H9 (cell line): ENCODE results near the gene SAG. TPM values are rescaled to one million over a fixed set of nuclear protein-coding genes. Genes with fewer than 3 reads are reported as not detected.

ENCODE experiments used
- DNase-seq: peaks from one replicate; pipeline ENCODE4 v3.0.0-alpha.2; 2017
- H2AFZ ChIP-seq: one replicate; pipeline ENCODE4 v1.6.1; 2013; ENCODE audit warnings: mild to moderate bottlenecking, low read length, control low read depth, moderate library complexity
- H2AK5ac ChIP-seq: 2 replicates; pipeline ENCODE4 v1.6.1; 2013; ENCODE audit warnings: low read length, control low read depth, mixed read lengths; ENCODE audit not compliant: insufficient read length
- H2BK120ac ChIP-seq: one replicate; pipeline ENCODE4 v1.6.1; 2013; ENCODE audit warnings: low read depth, mild to moderate bottlenecking, low read length, control low read depth, inconsistent platforms; ENCODE audit not compliant: poor library complexity, severe bottlenecking
- H2BK12ac ChIP-seq: 2 replicates; pipeline ENCODE4 v1.6.1; 2013; ENCODE audit warnings: low read length, control low read depth, mixed read lengths, low read depth; ENCODE audit not compliant: insufficient read length
- H2BK15ac ChIP-seq: 2 replicates; pipeline ENCODE4 v1.6.1; 2013; ENCODE audit warnings: low read depth, low read length, control low read depth
- H2BK20ac ChIP-seq: one replicate; pipeline ENCODE4 v1.6.1; 2013; ENCODE audit warnings: low read depth, mild to moderate bottlenecking, low read length, control low read depth, inconsistent platforms; ENCODE audit not compliant: poor library complexity, severe bottlenecking
- H2BK5ac ChIP-seq: 2 replicates; pipeline ENCODE4 v1.6.1; 2013; ENCODE audit warnings: low read length, control low read depth, mixed read lengths; ENCODE audit not compliant: insufficient read length
- H3K14ac ChIP-seq: 2 replicates; pipeline ENCODE4 v1.6.1; 2013; ENCODE audit warnings: low read length, control low read depth; ENCODE audit not compliant: insufficient read depth
- H3K18ac ChIP-seq: 2 replicates; pipeline ENCODE4 v1.6.1; 2013; ENCODE audit warnings: low read depth, mild to moderate bottlenecking, mixed read lengths, low read length, control low read depth; ENCODE audit not compliant: insufficient read length
- H3K23ac ChIP-seq: 2 replicates; pipeline ENCODE4 v1.6.1; 2013; ENCODE audit warnings: low read length, control low read depth, mixed read lengths, low read depth; ENCODE audit not compliant: insufficient read length
- H3K23me2 ChIP-seq: 2 replicates; pipeline ENCODE4 v1.6.1; 2013; ENCODE audit warnings: low read depth, mild to moderate bottlenecking, mixed read lengths, low read length, control low read depth; ENCODE audit not compliant: insufficient read length, poor library complexity, severe bottlenecking
- H3K27ac ChIP-seq: 2 replicates; pipeline ENCODE4 v1.5.1; 2013; ENCODE audit warnings: low read length, control low read depth, mixed read lengths, low read depth; ENCODE audit not compliant: insufficient read length
- H3K27me3 ChIP-seq: 2 replicates; pipeline ENCODE4 v1.6.1; 2013; ENCODE audit warnings: low read length, control low read depth, inconsistent platforms; ENCODE audit not compliant: insufficient read depth
- H3K4ac ChIP-seq: 2 replicates; pipeline ENCODE4 v1.6.1; 2013; ENCODE audit warnings: low read depth, mild to moderate bottlenecking, control low read depth, inconsistent platforms, low read length, moderate library complexity
- H3K4me1 ChIP-seq: 2 replicates; pipeline ENCODE4 v1.6.1; 2013; ENCODE audit warnings: low read length, control low read depth, inconsistent platforms; ENCODE audit not compliant: insufficient read depth
- H3K4me2 ChIP-seq: 2 replicates; pipeline ENCODE4 v1.6.1; 2013; ENCODE audit warnings: low read length, control low read depth, mixed read lengths; ENCODE audit not compliant: insufficient read length, insufficient read depth
- H3K56ac ChIP-seq: 2 replicates; pipeline ENCODE4 v1.6.1; 2013; ENCODE audit warnings: low read depth, mild to moderate bottlenecking, mixed read lengths, low read length, control low read depth; ENCODE audit not compliant: insufficient read length
- H3K79me1 ChIP-seq: 2 replicates; pipeline ENCODE4 v1.6.1; 2013; ENCODE audit warnings: low read depth, mild to moderate bottlenecking, moderate library complexity, low read length, control low read depth, inconsistent platforms; ENCODE audit not compliant: insufficient read depth, poor library complexity, severe bottlenecking
- H3K79me2 ChIP-seq: 2 replicates; pipeline ENCODE4 v1.6.1; 2013; ENCODE audit warnings: low read length, control low read depth, inconsistent platforms; ENCODE audit not compliant: insufficient read depth
- H3K9ac ChIP-seq: 2 replicates; pipeline ENCODE4 v1.6.1; 2013; ENCODE audit warnings: low read length, control low read depth, mixed read lengths; ENCODE audit not compliant: insufficient read length; ENCODE audit errors: extremely low read depth
- H3K9me3 ChIP-seq: one replicate; pipeline ENCODE4 v1.6.1; 2013; ENCODE audit warnings: low read depth, low read length, inconsistent platforms; ENCODE audit not compliant: control insufficient read depth
- H3T11ph ChIP-seq: one replicate; pipeline ENCODE4 v1.6.1; 2013; ENCODE audit warnings: mild to moderate bottlenecking, low read length, control low read depth, inconsistent platforms
- H4K20me1 ChIP-seq: one replicate; pipeline ENCODE4 v1.6.1; 2013; ENCODE audit not compliant: control insufficient read depth, insufficient read length, insufficient read depth
- H4K5ac ChIP-seq: 2 replicates; pipeline ENCODE4 v1.6.1; 2013; ENCODE audit warnings: low read depth, mild to moderate bottlenecking, mixed read lengths, low read length, control low read depth; ENCODE audit not compliant: insufficient read length
- H4K8ac ChIP-seq: replicated peaks from 2 replicates; pipeline ENCODE4 v1.6.1; 2013; ENCODE audit warnings: low read length, control low read depth, mixed read lengths, low read depth; ENCODE audit not compliant: insufficient read length
- H4K91ac ChIP-seq: 2 replicates; pipeline ENCODE4 v1.6.1; 2013; ENCODE audit warnings: low read depth, mild to moderate bottlenecking, moderate library complexity, mixed read lengths, low read length, control low read depth; ENCODE audit not compliant: insufficient read length
- H3K27ac Mint-ChIP-seq, 3 experiments: 2 replicates in 2 of 3; 3 replicates in 1 of 3; pipeline ENCODE4 v1.8.0; 2020 to 2021; ENCODE audit warnings: mixed read lengths in 3 of 3, mild to moderate bottlenecking in 1 of 3, moderate library complexity in 1 of 3
- H3K27me3 Mint-ChIP-seq: 2 replicates; pipeline ENCODE4 v1.8.0; 2021; ENCODE audit warnings: low read depth, mild to moderate bottlenecking, moderate library complexity, mixed read lengths
- H3K36me3 Mint-ChIP-seq, 3 experiments: 2 replicates in 2 of 3; 3 replicates in 1 of 3; pipeline ENCODE4 v1.8.0; 2020 to 2021; ENCODE audit warnings: low read depth in 3 of 3, mixed read lengths in 3 of 3; ENCODE audit not compliant: insufficient read depth in 1 of 3
- H3K4me1 Mint-ChIP-seq, 2 experiments: 2 replicates each; pipeline ENCODE4 v1.8.0; 2020; ENCODE audit warnings: mixed read lengths in 2 of 2
- H3K4me3 Mint-ChIP-seq, 2 experiments: 2 replicates in 1 of 2; 3 replicates in 1 of 2; pipeline ENCODE4 v1.8.0; 2020 to 2021; ENCODE audit warnings: mild to moderate bottlenecking in 2 of 2, mixed read lengths in 2 of 2, moderate library complexity in 1 of 2
- H3K9me3 Mint-ChIP-seq, 2 experiments: 2 replicates in 1 of 2; 3 replicates in 1 of 2; pipeline ENCODE4 v1.8.0; 2020; ENCODE audit warnings: mild to moderate bottlenecking in 2 of 2, mixed read lengths in 2 of 2, moderate library complexity in 1 of 2
- CTCF ChIP-seq: fragments of 200-600 bp; sonication (generic); conservative IDR thresholded peaks from 3 replicates; pipeline ENCODE4 v1.8.0; 2021; ENCODE audit warnings: antibody characterized with exemption, mild to moderate bottlenecking
- WGBS: extraction: QIAGEN DNeasy Blood & Tissue Kit; methylation state at CpG from one replicate; pipeline ENCODE4 v1.1.7; 2013; ENCODE audit warnings: missing lambda C conversion rate, low lambda C conversion rate, mixed read lengths; ENCODE audit not compliant: insufficient read length; ENCODE audit errors: extremely low coverage; 5-methylcytosine and 5-hydroxymethylcytosine counted together
- total RNA-seq: library from RNA; stranded (reverse); gene quantifications from 2 replicates; pipeline ENCODE4 v1.2.1, GENCODE V29; 2021

The SAG gene
- total RNA-seq, 1 experiment from 2014 or later = not detected

DNA sequence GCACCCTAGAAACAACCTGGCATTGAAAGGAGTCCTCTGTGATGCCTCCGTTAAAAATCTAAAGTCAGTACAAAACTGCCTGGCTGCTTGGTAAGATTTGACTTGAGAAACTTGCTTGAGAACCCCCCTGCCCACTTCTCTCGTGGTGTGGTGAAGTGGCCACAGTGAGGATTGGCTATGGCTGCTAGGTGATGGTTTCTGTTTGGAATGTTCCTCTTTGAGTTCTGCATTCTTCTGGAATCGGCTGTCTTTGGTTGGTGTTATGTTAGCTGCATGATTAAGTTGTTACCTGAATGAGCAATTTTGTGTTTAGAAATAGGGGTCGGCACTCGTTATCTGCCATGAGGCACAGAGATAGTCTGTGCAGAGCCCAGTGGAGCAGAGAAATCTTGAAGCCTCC is 21.7 kb upstream of the SAG start:
- no peaks in the 10 kb centered on the region for H3K27me3 Mint-ChIP-seq
- H3K4ac ChIP-seq = no peak overlapping the region
- no peak overlapping the region for H2AK5ac ChIP-seq
- H4K8ac ChIP-seq = no peak overlapping the region
- H2AFZ ChIP-seq = no peak overlapping the region
- H2BK20ac ChIP-seq = no peak overlapping the region
- H2BK5ac ChIP-seq = no peak overlapping the region
- H3K23ac ChIP-seq = no peak overlapping the region
- no peak overlapping the region for H3K14ac ChIP-seq
- no peak overlapping the region for H3K27ac ChIP-seq
- no peak overlapping the region for H2BK12ac ChIP-seq
- no peaks in the 10 kb centered on the region for H3K79me1 ChIP-seq
- H3K79me2 ChIP-seq = no peaks in the 10 kb centered on the region
- H2BK120ac ChIP-seq = no peak overlapping the region
- peaks cover 0 to 2% of the 10 kb centered on the region in 2 experiments; a peak in 1 of 4 replicates for H3K4me1 Mint-ChIP-seq
- no peak overlapping the region for H3K9ac ChIP-seq
- H3K56ac ChIP-seq = no peak overlapping the region
- no peaks in the 10 kb centered on the region for H4K20me1 ChIP-seq
- H3K27me3 ChIP-seq = no peaks in the 10 kb centered on the region
- WGBS = no CpG with 5 or more reads among the region's 5 CpGs
- H3K27ac Mint-ChIP-seq = no peak overlapping the region
- no peak overlapping the region for H3K18ac ChIP-seq
- no peak for DNase-seq
- H3K23me2 ChIP-seq = no peaks in the 10 kb centered on the region
- no peak overlapping the region for H2BK15ac ChIP-seq
- peaks cover 48 to 84% (median 69%) of the 10 kb centered on the region in 3 experiments; a peak in 6 of 7 replicates for H3K36me3 Mint-ChIP-seq
- no peaks in the 10 kb centered on the region for H3K9me3 ChIP-seq
- TF ChIP-seq CTCF = no peak
- H3T11ph ChIP-seq = no peak overlapping the region
- H3K4me3 Mint-ChIP-seq = no peak overlapping the region
- no peaks in the 10 kb centered on the region for H3K9me3 Mint-ChIP-seq
- no peaks in the 10 kb centered on the region for H3K4me1 ChIP-seq
- no peak overlapping the region for H3K4me2 ChIP-seq
- H4K91ac ChIP-seq = no peak overlapping the region
- no peak overlapping the region for H4K5ac ChIP-seq
